GM21737 (cell line): ENCODE data around the gene MAFB.

ENCODE experiments used
- ATAC-seq: cut with Tn5 transposase; IDR thresholded peaks from one replicate; pipeline ENCODE4 v1.9.1; 2021; ENCODE audit warnings: mild to moderate bottlenecking, moderate library complexity; ENCODE audit not compliant: unreplicated experiment

The MAFB gene

DNA sequence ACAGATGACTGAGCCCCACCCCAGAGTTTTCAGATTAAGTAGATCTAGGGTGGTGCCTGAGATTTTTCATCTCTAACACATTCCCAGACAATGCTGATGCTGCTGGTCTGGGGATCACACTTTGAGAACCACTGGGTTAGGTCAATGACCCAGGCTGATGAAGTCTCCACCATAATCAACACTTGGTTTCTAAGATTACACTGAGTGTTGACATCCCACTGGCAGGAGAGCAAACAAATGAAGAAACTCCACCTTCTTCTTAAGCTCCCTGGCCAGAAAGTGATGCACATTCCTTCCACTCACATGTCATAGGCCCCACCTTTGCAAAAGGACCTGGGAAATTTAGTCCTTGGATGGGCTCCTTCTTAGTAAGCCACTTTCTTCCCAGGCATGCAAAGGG, 53.1 kb downstream of the MAFB start:
- ATAC-seq: no peak
